Spinal cord (tissue), 4 donors: ENCODE results near the gene RAB18. TPM values are rescaled to one million over a fixed set of nuclear protein-coding genes. Genes with fewer than 3 reads are reported as not detected.

Experiments
- polyA plus RNA-seq, 2 donors: library from polyadenylated mRNA; unstranded; fragments of 120-200 nt; gene quantifications; one replicate each; pipeline ENCODE4 v1.2.1, GENCODE V29; 2013; ENCODE audit not compliant: insufficient read length in 2 of 2
- total RNA-seq, 2 donors: library from RNA; depleted of rRNA in 1 of 2; stranded (reverse); fragments of 120-200 nt in 1 of 2; fragments of >200 nt in 1 of 2; gene quantifications; one replicate each; pipeline versions ENCODE4 v1.2.3 to v1.2.4, GENCODE V29; 2013 to 2014

The RAB18 gene
- total and polyA plus RNA-seq, 4 donors: 103 to 199 (median 138) TPM

Other genes starting within 250 kb of the RAB18 start
- gene MKX, start 241.5 kb downstream of the RAB18 start, total RNA-seq: 1 to 10 TPM; 2.9 to 6.6 TPM
- gene MKX, start 241.5 kb downstream of the RAB18 start, polyA plus RNA-seq: 1 to 10 TPM; 2.3 to 3.1 TPM